ENCODE measurements around the gene SHKBP1.

Gene SHKBP1

GRCh38 chr19:40630571-40631160, 54.0 kb downstream of the SHKBP1 start:
- Histone ChIP-seq H3K4me3 (ENCODE audit: low read depth, low read length) (no peak overlapping the region), H3K36me3 (no peaks in the 10 kb centered on the region)

GRCh38 chr19:40632311-40633036, 55.8 kb downstream of the SHKBP1 start:
- H3K27me3 ChIP-seq = no peaks in the 10 kb centered on the region
- no peak overlapping the region for H3K4me3 ChIP-seq (ENCODE audit: low read depth, low read length)
- no peaks in the 10 kb centered on the region for H3K36me3 ChIP-seq
- no peak for TF ChIP-seq CTCF (IDR thresholded peaks at IDR 0.05; ENCODE audit: low read depth, low read length)
- no peaks in the 10 kb centered on the region for H3K9me3 ChIP-seq
- H3K4me1 ChIP-seq = no peaks in the 10 kb centered on the region
- DNase-seq = no peak

More at GRCh38 chr19:40630571-40631160, 54.0 kb downstream of the SHKBP1 start:
- no peaks in the 10 kb centered on the region for H3K27me3 ChIP-seq
- peaks cover 1% of the 10 kb centered on the region; the same call in 1 of the 2 replicates for H3K4me1 ChIP-seq
- no peaks in the 10 kb centered on the region for H3K9me3 ChIP-seq
- DNase-seq = no peak
- no peak for TF ChIP-seq CTCF (IDR thresholded peaks at IDR 0.05; ENCODE audit: low read depth, low read length)

GRCh38 chr19:40633207-40633606, 56.5 kb downstream of the SHKBP1 start:
- no peak for TF ChIP-seq CTCF (IDR thresholded peaks at IDR 0.05; ENCODE audit: low read depth, low read length)
- no peak for DNase-seq
- Histone ChIP-seq H3K4me3 (ENCODE audit: low read depth, low read length) (no peak overlapping the region), H3K9me3 (no peaks in the 10 kb centered on the region), H3K4me1 (no peaks in the 10 kb centered on the region), H3K36me3 (no peaks in the 10 kb centered on the region), H3K27me3 (no peaks in the 10 kb centered on the region)

- TF ChIP-seq CTCF (IDR thresholded peaks at IDR 0.05; ENCODE audit: low read depth, low read length) = no peak
- H3K36me3 ChIP-seq = no peaks in the 10 kb centered on the region
Observed at GRCh38 chr19:40638327-40638726, 61.7 kb downstream of the SHKBP1 start.

GRCh38 chr19:40639638-40639982, 62.9 kb downstream of the SHKBP1 start:
- H3K4me3 ChIP-seq (ENCODE audit: low read depth, low read length) = no peak overlapping the region
- no peaks in the 10 kb centered on the region for H3K27me3 ChIP-seq
- no peaks in the 10 kb centered on the region for H3K9me3 ChIP-seq
- H3K36me3 ChIP-seq = no peaks in the 10 kb centered on the region
- DNase-seq = no peak
- no peaks in the 10 kb centered on the region for H3K4me1 ChIP-seq
- TF ChIP-seq CTCF (IDR thresholded peaks at IDR 0.05; ENCODE audit: low read depth, low read length) = no peak

More at GRCh38 chr19:40638327-40638726, 61.7 kb downstream of the SHKBP1 start:
- H3K4me1 ChIP-seq = no peaks in the 10 kb centered on the region
- H3K4me3 ChIP-seq (ENCODE audit: low read depth, low read length) = no peak overlapping the region
- H3K27me3 ChIP-seq = no peaks in the 10 kb centered on the region
- H3K9me3 ChIP-seq = no peaks in the 10 kb centered on the region
- DNase-seq = no peak

GRCh38 chr19:40640744-40641143, 64.1 kb downstream of the SHKBP1 start:
- no peak overlapping the region for H3K4me3 ChIP-seq (ENCODE audit: low read depth, low read length)
- no peak for DNase-seq
- no peaks in the 10 kb centered on the region for H3K36me3 ChIP-seq

More at GRCh38 chr19:40640744-40641143, 64.1 kb downstream of the SHKBP1 start:
- Histone ChIP-seq H3K9me3 (no peaks in the 10 kb centered on the region), H3K4me1 (no peaks in the 10 kb centered on the region), H3K27me3 (no peaks in the 10 kb centered on the region)
- no peak for TF ChIP-seq CTCF (IDR thresholded peaks at IDR 0.05; ENCODE audit: low read depth, low read length)

All from BE2C (cell line).